ENCODE measurements around the gene UGT2A2. TPM values are rescaled to one million over a fixed set of nuclear protein-coding genes. Genes with fewer than 3 reads are reported as not detected.

UGT2A2 gene
- polyA plus RNA-seq, 10 donors: 0.15 TPM; not detected in 9

DNA sequence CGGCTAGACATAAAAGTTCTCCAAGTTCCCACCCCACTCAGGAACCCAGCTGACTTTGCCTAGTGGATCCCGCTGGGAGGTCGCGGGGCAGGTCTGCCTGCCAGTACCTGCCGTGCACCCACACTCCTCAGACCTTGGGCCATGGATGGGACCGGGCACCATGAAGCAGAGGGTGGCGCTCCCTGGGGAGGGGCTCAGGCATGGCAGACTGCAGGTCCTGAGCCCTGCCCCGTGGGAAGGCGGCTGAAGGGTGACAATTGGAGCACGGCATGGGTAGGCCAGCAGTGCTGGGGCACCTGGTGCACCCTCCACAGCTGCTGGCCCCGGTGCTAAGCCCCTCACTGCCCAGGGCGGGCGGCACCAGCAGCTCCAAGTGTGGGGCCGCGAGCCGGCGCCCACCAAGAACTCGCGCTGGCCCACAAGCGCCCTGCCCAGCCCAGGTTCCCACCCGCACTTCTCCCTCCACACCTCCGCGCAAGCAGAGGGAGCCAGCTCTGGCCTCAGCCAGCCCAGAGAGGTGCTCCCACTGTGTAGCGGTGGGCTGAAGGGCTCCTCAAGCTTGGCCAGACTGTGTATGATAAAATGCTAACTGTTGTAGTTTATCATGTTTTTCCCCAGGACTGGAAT lies 63.1 kb downstream of the UGT2A2 start:
- DNase-seq: no peak

DNA sequence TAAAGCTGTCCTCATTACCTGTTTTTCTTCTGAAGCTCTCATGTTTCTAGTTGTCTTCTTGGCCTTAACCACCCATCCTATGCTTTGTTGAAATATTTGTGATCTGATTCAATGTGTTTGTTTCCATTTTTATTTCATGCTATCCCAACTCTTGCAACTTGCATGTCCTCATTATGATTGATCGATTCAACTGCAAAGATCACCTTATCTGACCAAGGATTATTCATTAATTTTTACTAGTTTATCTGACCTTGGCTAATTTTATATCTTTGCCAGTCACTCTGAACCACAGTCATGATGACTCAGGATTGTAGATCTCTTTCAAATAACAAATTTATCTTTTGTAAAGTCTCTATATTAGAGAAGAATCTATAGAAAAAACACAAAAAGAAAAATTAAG lies 70.7 kb downstream of the UGT2A2 start:
- no peak for DNase-seq

- DNase-seq: no peak
These were observed 76.0 kb downstream of the UGT2A2 start for GRCh38 chr4:69563424-69563823.

DNA sequence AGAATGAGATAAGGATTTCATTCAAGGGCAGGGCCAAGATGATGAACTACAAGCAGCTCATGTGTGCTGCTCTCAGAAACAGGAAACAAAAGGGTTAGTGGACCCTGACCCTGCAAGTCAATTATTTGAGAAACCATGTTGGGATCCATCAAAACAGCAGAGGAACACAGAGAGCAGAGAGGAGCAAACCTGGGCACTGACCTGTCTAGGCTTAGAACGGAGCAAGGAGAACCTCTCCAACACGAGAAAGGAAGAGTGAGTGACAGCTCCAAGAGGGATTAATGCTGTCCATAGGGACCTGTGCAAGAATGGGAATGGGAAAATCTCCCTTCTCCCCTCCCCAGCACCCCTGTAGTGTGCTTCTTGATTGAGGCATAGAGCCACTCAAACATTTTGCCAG lies 89.8 kb downstream of the UGT2A2 start:
- DNase-seq: no peak

DNA sequence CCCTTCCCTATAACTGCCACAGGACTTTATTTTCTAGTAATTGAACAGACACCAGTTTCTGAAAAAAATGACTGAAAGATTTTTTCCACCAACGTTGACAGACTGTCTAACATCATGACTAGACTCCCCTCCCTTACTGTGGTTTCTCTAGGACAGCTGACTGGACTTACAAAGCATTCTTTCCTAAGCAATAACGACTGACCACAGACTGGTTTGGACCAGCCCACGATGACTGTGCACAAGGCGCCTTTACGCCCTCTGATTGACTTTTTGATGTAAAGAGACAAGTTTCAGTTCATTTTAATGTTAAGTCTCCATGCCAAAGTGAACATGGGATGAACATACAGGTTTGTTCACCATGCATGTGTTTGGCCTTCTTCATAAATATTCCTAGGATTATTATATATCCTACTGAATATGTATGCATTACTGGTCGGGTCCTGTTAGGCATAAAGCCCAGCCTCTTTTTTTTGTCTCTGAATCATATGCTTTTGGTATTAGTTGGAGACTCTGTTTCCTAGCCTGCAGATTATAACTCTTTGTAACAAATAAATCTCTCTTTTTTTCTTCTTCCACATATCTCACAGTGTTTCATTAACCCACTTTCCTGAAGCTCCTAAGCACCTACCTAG lies 93.2 kb downstream of the UGT2A2 start:
- DNase-seq: peak in 1 of 3 donors; percentile 19

Other genes with a start within 250 kb of the UGT2A2 start
- gene UGT2B4, start 143.7 kb downstream of the UGT2A2 start, polyA plus RNA-seq (ENCODE audit: insufficient read length in 10 of 10): under 1 TPM in 2 of 10 donors, not detected in 8; 0.24 to 0.42 TPM
- gene UGT2A1, start 13.6 kb upstream of the UGT2A2 start, polyA plus RNA-seq (ENCODE audit: insufficient read length in 10 of 10): under 1 TPM in 6 of 10 donors, not detected in 4; 0.07 to 0.54 (median 0.18) TPM
- 1 to 10 TPM in 3 of 10 donors, under 1 TPM in 7; 0.41 to 8.3 (median 0.64) TPM for gene SULT1B1, start 121.0 kb upstream of the UGT2A2 start, polyA plus RNA-seq (ENCODE audit: insufficient read length in 10 of 10)
- 10 to 100 TPM; 18.7 to 87.5 (median 34.9) TPM for gene SULT1E1, start 220.5 kb upstream of the UGT2A2 start, polyA plus RNA-seq (ENCODE audit: insufficient read length in 10 of 10)

All from muscle of back (tissue), 11 donors.